BLaER1 (cell line): ENCODE results near the gene CCDC179.

Experiments
- H3K27ac ChIP-seq: shearing (Covaris generic); formaldehyde crosslinking; 2 replicates; pipeline ENCODE4 v1.8.1; 2022
- H3K27me3 ChIP-seq: shearing (Covaris generic); formaldehyde crosslinking; 2 replicates; pipeline ENCODE4 v1.8.1; 2022
- H3K36me3 ChIP-seq: shearing (Covaris generic); formaldehyde crosslinking; 2 replicates; pipeline ENCODE4 v1.8.1; 2022
- H3K4me1 ChIP-seq: shearing (Covaris generic); formaldehyde crosslinking; 2 replicates; pipeline ENCODE4 v1.8.1; 2022
- H3K4me2 ChIP-seq: shearing (Covaris generic); formaldehyde crosslinking; 2 replicates; pipeline ENCODE4 v1.8.1; 2022
- H3K4me3 ChIP-seq: shearing (Covaris generic); formaldehyde crosslinking; 2 replicates; pipeline ENCODE4 v1.8.1; 2022
- H3K9ac ChIP-seq: shearing (Covaris generic); formaldehyde crosslinking; 2 replicates; pipeline ENCODE4 v1.8.1; 2022
- H3K9me3 ChIP-seq: shearing (Covaris generic); formaldehyde crosslinking; 2 replicates; pipeline ENCODE4 v1.8.1; 2022
- H4K20me1 ChIP-seq: shearing (Covaris generic); formaldehyde crosslinking; 2 replicates; pipeline ENCODE4 v1.8.1; 2022
- Cebpa-rat ChIP-seq: shearing (Covaris generic); IDR thresholded peaks from 2 replicates; pipeline ENCODE4 v1.8.1; 2022

CCDC179 gene

GRCh38 chr11:22860241-22860640 is at the start of gene CCDC179:
TSS of gene CCDC179 (minus strand) at chr11:22860474. CDS start at chr11:22860421, 53 bp downstream.
- H3K27ac ChIP-seq: no peak within 1 kb of the TSS
- no peaks in the 10 kb centered on the region for H3K27me3 ChIP-seq
- no peaks in the 10 kb centered on the region for H4K20me1 ChIP-seq
- no peak within 1 kb of the TSS for H3K4me2 ChIP-seq
- no peak for TF ChIP-seq Cebpa-rat
- H3K9me3 ChIP-seq: no peaks in the 10 kb centered on the region
- H3K9ac ChIP-seq: no peak within 1 kb of the TSS
- no peaks in the 10 kb centered on the region for H3K4me1 ChIP-seq
- no peaks in the 10 kb centered on the region for H3K36me3 ChIP-seq
- H3K4me3 ChIP-seq: no peak within 1 kb of the TSS

- Histone ChIP-seq H3K4me1 (no peaks in the 10 kb centered on the region), H3K9ac (no peak overlapping the region), H3K36me3 (no peaks in the 10 kb centered on the region), H4K20me1 (no peaks in the 10 kb centered on the region), H3K4me2 (no peak overlapping the region), H3K9me3 (no peaks in the 10 kb centered on the region), H3K4me3 (no peak overlapping the region), H3K27me3 (no peaks in the 10 kb centered on the region), H3K27ac (no peak overlapping the region)
- TF ChIP-seq Cebpa-rat: no peak
Observed at GRCh38 chr11:22903782-22904181, 43.5 kb upstream of the CCDC179 start.

- H3K36me3 ChIP-seq: no peaks in the 10 kb centered on the region
- no peak overlapping the region for H3K4me2 ChIP-seq
- no peaks in the 10 kb centered on the region for H3K4me1 ChIP-seq
- no peak overlapping the region for H3K4me3 ChIP-seq
- no peak overlapping the region for H3K9ac ChIP-seq
- no peaks in the 10 kb centered on the region for H3K9me3 ChIP-seq
- H3K27ac ChIP-seq: no peak overlapping the region
- TF ChIP-seq Cebpa-rat: no peak
- no peaks in the 10 kb centered on the region for H4K20me1 ChIP-seq
- no peaks in the 10 kb centered on the region for H3K27me3 ChIP-seq
Observed at GRCh38 chr11:22901603-22902002, 41.3 kb upstream of the CCDC179 start.

- H4K20me1 ChIP-seq: no peaks in the 10 kb centered on the region
- H3K27ac ChIP-seq: no peak overlapping the region
- H3K27me3 ChIP-seq: no peaks in the 10 kb centered on the region
- TF ChIP-seq Cebpa-rat: no peak
- no peaks in the 10 kb centered on the region for H3K4me1 ChIP-seq
- no peak overlapping the region for H3K4me2 ChIP-seq
- no peak overlapping the region for H3K9ac ChIP-seq
- H3K9me3 ChIP-seq: no peaks in the 10 kb centered on the region
- no peak overlapping the region for H3K4me3 ChIP-seq
- no peaks in the 10 kb centered on the region for H3K36me3 ChIP-seq
Observed at GRCh38 chr11:22900764-22901486, 40.7 kb upstream of the CCDC179 start.

- Histone ChIP-seq H4K20me1 (no peaks in the 10 kb centered on the region), H3K4me1 (no peaks in the 10 kb centered on the region), H3K4me2 (no peak overlapping the region), H3K9ac (no peak overlapping the region), H3K9me3 (no peaks in the 10 kb centered on the region), H3K4me3 (no peak overlapping the region), H3K36me3 (no peaks in the 10 kb centered on the region), H3K27me3 (no peaks in the 10 kb centered on the region), H3K27ac (no peak overlapping the region)
- no peak for TF ChIP-seq Cebpa-rat
Observed at GRCh38 chr11:22898036-22898435, 37.8 kb upstream of the CCDC179 start.

DNA sequence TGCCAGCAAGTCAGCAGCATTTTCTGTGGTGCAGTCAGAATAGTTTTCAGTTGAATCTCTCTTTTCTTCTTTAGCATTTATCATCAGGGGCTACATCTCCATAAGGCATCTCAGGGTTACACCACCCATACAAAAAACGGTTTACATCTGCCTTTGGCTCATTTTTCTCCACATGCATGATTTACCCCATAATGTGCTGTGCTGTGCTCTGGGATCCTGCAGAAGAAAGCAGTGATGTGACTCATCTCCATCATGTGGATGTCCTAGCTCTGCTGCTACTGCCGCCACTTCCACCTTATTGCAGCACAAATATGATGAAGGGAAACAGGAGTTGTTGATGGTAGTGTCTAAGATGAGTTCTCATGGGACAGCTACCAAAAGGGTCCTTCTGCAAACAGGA is 30.0 kb upstream of the CCDC179 start:
- H3K4me2 ChIP-seq: no peak overlapping the region
- H3K36me3 ChIP-seq: no peaks in the 10 kb centered on the region
- no peaks in the 10 kb centered on the region for H4K20me1 ChIP-seq
- no peaks in the 10 kb centered on the region for H3K27me3 ChIP-seq
- no peaks in the 10 kb centered on the region for H3K4me1 ChIP-seq
- no peak overlapping the region for H3K27ac ChIP-seq
- no peaks in the 10 kb centered on the region for H3K9me3 ChIP-seq
- no peak overlapping the region for H3K4me3 ChIP-seq
- no peak overlapping the region for H3K9ac ChIP-seq
- TF ChIP-seq Cebpa-rat: no peak

- Histone ChIP-seq H3K4me1 (no peaks in the 10 kb centered on the region), H3K27me3 (no peaks in the 10 kb centered on the region), H4K20me1 (no peaks in the 10 kb centered on the region), H3K27ac (no peak overlapping the region), H3K9me3 (no peaks in the 10 kb centered on the region), H3K4me2 (no peak overlapping the region), H3K4me3 (no peak overlapping the region), H3K9ac (no peak overlapping the region), H3K36me3 (no peaks in the 10 kb centered on the region)
- TF ChIP-seq Cebpa-rat: no peak
Observed at GRCh38 chr11:22884217-22884616, 23.9 kb upstream of the CCDC179 start.

DNA sequence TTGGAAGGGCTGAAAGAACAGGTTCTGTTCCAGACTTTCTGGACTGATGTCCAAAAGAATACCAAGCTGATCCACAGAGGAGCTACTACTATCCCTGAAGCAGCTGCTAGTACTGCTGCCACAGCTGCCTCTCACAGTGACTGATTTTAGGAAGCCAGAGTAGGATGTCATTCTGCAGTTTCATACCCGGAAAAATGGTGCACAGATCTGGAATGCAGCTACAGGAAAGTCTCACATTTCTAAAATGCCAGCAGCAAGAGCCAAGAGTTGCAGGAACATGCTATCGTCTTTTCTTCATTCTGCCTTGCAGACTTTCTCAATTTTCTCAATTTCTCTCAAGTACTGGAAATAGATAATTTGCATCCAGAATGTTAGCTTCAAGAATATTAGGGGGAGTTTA is 19.4 kb upstream of the CCDC179 start:
- no peaks in the 10 kb centered on the region for H3K4me1 ChIP-seq
- TF ChIP-seq Cebpa-rat: no peak
- H3K27me3 ChIP-seq: no peaks in the 10 kb centered on the region
- no peak overlapping the region for H3K4me3 ChIP-seq
- no peaks in the 10 kb centered on the region for H3K36me3 ChIP-seq
- no peaks in the 10 kb centered on the region for H3K9me3 ChIP-seq
- H3K27ac ChIP-seq: no peak overlapping the region
- H4K20me1 ChIP-seq: no peaks in the 10 kb centered on the region
- no peak overlapping the region for H3K4me2 ChIP-seq
- H3K9ac ChIP-seq: no peak overlapping the region

GRCh38 chr11:22878604-22879003 is 18.3 kb upstream of the CCDC179 start:
- no peaks in the 10 kb centered on the region for H4K20me1 ChIP-seq
- no peak for TF ChIP-seq Cebpa-rat
- H3K4me3 ChIP-seq: no peak overlapping the region
- H3K9me3 ChIP-seq: no peaks in the 10 kb centered on the region
- no peaks in the 10 kb centered on the region for H3K4me1 ChIP-seq
- no peaks in the 10 kb centered on the region for H3K27me3 ChIP-seq
- H3K4me2 ChIP-seq: no peak overlapping the region
- no peak overlapping the region for H3K27ac ChIP-seq
- H3K9ac ChIP-seq: no peak overlapping the region
- H3K36me3 ChIP-seq: no peaks in the 10 kb centered on the region

DNA sequence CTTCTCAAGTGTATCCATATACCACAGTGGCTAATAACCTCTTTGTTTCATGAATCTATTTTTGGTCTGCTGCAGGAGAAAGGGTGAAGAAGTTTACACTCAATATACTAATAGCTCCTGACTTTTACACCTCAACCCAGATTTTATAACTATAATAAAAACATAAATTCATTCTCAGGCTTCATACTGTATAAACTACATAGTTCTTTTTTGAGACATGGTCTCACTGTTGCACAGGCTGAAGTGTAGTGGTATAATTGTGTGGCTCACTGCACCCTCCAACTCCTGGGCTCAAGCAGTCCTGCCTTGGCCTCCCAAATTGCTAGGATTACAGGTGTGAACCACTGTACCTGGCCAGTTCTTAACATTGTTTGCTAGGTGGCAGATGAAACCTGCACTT is 17.8 kb upstream of the CCDC179 start:
- TF ChIP-seq Cebpa-rat: no peak
- no peak overlapping the region for H3K4me2 ChIP-seq
- H4K20me1 ChIP-seq: no peaks in the 10 kb centered on the region
- no peak overlapping the region for H3K9ac ChIP-seq
- no peaks in the 10 kb centered on the region for H3K9me3 ChIP-seq
- no peak overlapping the region for H3K4me3 ChIP-seq
- no peaks in the 10 kb centered on the region for H3K36me3 ChIP-seq
- no peaks in the 10 kb centered on the region for H3K27me3 ChIP-seq
- no peaks in the 10 kb centered on the region for H3K4me1 ChIP-seq
- H3K27ac ChIP-seq: no peak overlapping the region
